Spleen (tissue), 11 donors: ENCODE results near the gene EFCAB9. TPM values are rescaled to one million over a fixed set of nuclear protein-coding genes. Genes with fewer than 3 reads are reported as not detected.

Experiments
- DNase-seq: peaks from one replicate; pipeline ENCODE4 v3.0.0-alpha.2; 2020
- H3K27ac ChIP-seq, 8 donors: fragments of 200-600 bp; sonication (generic) in 7 of 8; 1 replicate in 4 of 8; 2 replicates in 4 of 8; pipeline versions ENCODE4 v1.5.0 to v1.8.0; 2016 to 2021; ENCODE audit warnings: inconsistent platforms in 4 of 8, mild to moderate bottlenecking in 4 of 8, moderate library complexity in 1 of 8
- H3K27me3 ChIP-seq, 7 donors: fragments of 200-600 bp; sonication (generic) in 6 of 7; replicated peaks in 1 of 7; 1 replicate in 4 of 7; 2 replicates in 3 of 7; pipeline versions ENCODE4 v1.5.0 to v1.8.0; 2016 to 2021; ENCODE audit warnings: inconsistent platforms in 3 of 7, mild to moderate bottlenecking in 1 of 7
- H3K36me3 ChIP-seq, 6 donors: fragments of 200-600 bp; sonication (generic) in 5 of 6; 1 replicate in 4 of 6; 2 replicates in 2 of 6; pipeline versions ENCODE4 v1.5.0 to v1.8.0; 2016 to 2021; ENCODE audit warnings: inconsistent platforms in 2 of 6
- H3K4me1 ChIP-seq, 6 donors: fragments of 200-600 bp; sonication (generic) in 5 of 6; 1 replicate in 3 of 6; 2 replicates in 3 of 6; pipeline versions ENCODE4 v1.5.0 to v1.8.0; 2016 to 2021; ENCODE audit warnings: inconsistent platforms in 3 of 6
- H3K4me3 ChIP-seq, 8 donors: fragments of 200-600 bp; sonication (generic) in 7 of 8; 1 replicate in 4 of 8; 2 replicates in 4 of 8; pipeline versions ENCODE4 v1.5.0 to v1.8.0; 2016 to 2021; ENCODE audit warnings: inconsistent platforms in 4 of 8, mild to moderate bottlenecking in 4 of 8, moderate library complexity in 2 of 8
- H3K9me3 ChIP-seq, 8 donors: fragments of 200-600 bp; sonication (generic) in 7 of 8; 1 replicate in 4 of 8; 2 replicates in 4 of 8; pipeline versions ENCODE4 v1.5.0 to v1.8.0; 2016 to 2021; ENCODE audit warnings: inconsistent platforms in 4 of 8
- CTCF ChIP-seq, 11 experiments: fragments of 200-600 bp in 7 of 11; fragments of 450-650 bp in 4 of 11; sonication (generic) in 4 of 11; IDR thresholded peaks in 8 of 11; conservative IDR thresholded peaks in 3 of 11; 1 replicate in 7 of 11; 2 replicates in 4 of 11; pipeline versions ENCODE4 v1.4.0 to v1.8.0; 2016 to 2021; ENCODE audit warnings: antibody characterized with exemption in 11 of 11, inconsistent platforms in 4 of 11, mild to moderate bottlenecking in 1 of 11
- POLR2A ChIP-seq, 3 donors: fragments of 450-650 bp; IDR thresholded peaks; one replicate each; pipeline ENCODE4 v1.5.1; 2017; ENCODE audit warnings: antibody characterized with exemption in 3 of 3, mild to moderate bottlenecking in 1 of 3
- POLR2AphosphoS5 ChIP-seq, 3 donors: sonication (generic); formaldehyde crosslinking; IDR thresholded peaks; one replicate each; pipeline ENCODE4 v1.5.1; 2017; ENCODE audit warnings: antibody characterized with exemption in 3 of 3
- WGBS, 5 donors: extraction: QIAGEN DNeasy Blood & Tissue Kit in 3 of 5; methylation state at CpG; one replicate each; pipeline versions ENCODE4 v1.1.5 to v1.1.7; 2013 to 2018; 5-methylcytosine and 5-hydroxymethylcytosine counted together
- intact Hi-C: fragments of 100-400 bp; cut with DNase I; formaldehyde crosslinking; loops from one replicate; pipeline ENCODE4 v1.15.0; 2023; ENCODE audit warnings: low total_unique reads
- polyA plus RNA-seq, 3 donors: library from polyadenylated mRNA; stranded (reverse); fragments of 200-250 nt; gene quantifications; one replicate each; pipeline ENCODE4 v1.2.1, GENCODE V29; 2013
- total RNA-seq, 7 donors: library from RNA; depleted of rRNA in 3 of 7; stranded (reverse); fragments of >200 nt in 3 of 7; fragmentation: NEBNext Ultra II Directional in 4 of 7; extraction: Animal tissue kit (Norgen Biotek cat#: 25700) in 4 of 7; gene quantifications; one replicate each; pipeline versions ENCODE4 v1.1.0 to v1.2.1, GENCODE V29; 2016 to 2021
- donor health status: healthy with polysubstance abuse.
- donor health status: DM: no; HTN: no; CAD: no; lungs with moderate emphysema.
- donor health status: DM: no; HTN: no; CAD: no.
- donor health status: Bipolar disorder and iron deficiency.
- donor health status: healthy.
- donor health status: DM: no; HTN: no; CAD: no.
- donor health status: DM: yes; HTN: yes; CAD: no.

EFCAB9 gene
- total and polyA plus RNA-seq, 10 donors, result not detected

- intact Hi-C loops, result no loop called here
These were observed 19.2 kb downstream of the EFCAB9 start for GRCh38 chr5:172213126-172213525.

GRCh38 chr5:172216345-172216744, 22.4 kb downstream of the EFCAB9 start:
- intact Hi-C loops, result no loop called here
- WGBS, 5 donors, result 88 to 100% (median 94%) methylated on average over 3 of the region's 3 CpGs
- H3K9me3 ChIP-seq, result peaks cover 0 to 18% (median 14%) of the 10 kb centered on the region in 8 donors
- no peak for DNase-seq
- no peak overlapping the region for H3K4me3 ChIP-seq
- TF ChIP-seq POLR2AphosphoS5 (IDR thresholded peaks at IDR 0.05), result no peak
- no peak for TF ChIP-seq POLR2A (IDR thresholded peaks at IDR 0.05)
- TF ChIP-seq CTCF (IDR thresholded peaks at IDR 0.05 in 8 of 11, conservative IDR thresholded peaks at IDR 0.05 in 3 of 11), result no peak
- no peaks in the 10 kb centered on the region for H3K4me1 ChIP-seq
- H3K27ac ChIP-seq, result no peak overlapping the region
- H3K36me3 ChIP-seq, result peaks cover 0 to 70% (median 9%) of the 10 kb centered on the region in 6 donors
- H3K27me3 ChIP-seq, result no peaks in the 10 kb centered on the region

More at GRCh38 chr5:172213126-172213525, 19.2 kb downstream of the EFCAB9 start:
- DNase-seq, result no peak
- Histone ChIP-seq H3K4me3 (no peak overlapping the region), H3K27ac (no peak overlapping the region), H3K4me1 (peaks cover 0 to under 1% (median 0%) of the 10 kb centered on the region in 6 donors), H3K27me3 (no peaks in the 10 kb centered on the region), H3K9me3 (no peaks in the 10 kb centered on the region), H3K36me3 (peaks cover 0 to 57% (median 8%) of the 10 kb centered on the region in 6 donors)
- WGBS, 5 donors, result 83 to 95% (median 90%) methylated on average over 4 of the region's 4 CpGs
- TF ChIP-seq CTCF (IDR thresholded peaks at IDR 0.05 in 8 of 11, conservative IDR thresholded peaks at IDR 0.05 in 3 of 11) (no peak), POLR2A (IDR thresholded peaks at IDR 0.05) (no peak), POLR2AphosphoS5 (IDR thresholded peaks at IDR 0.05) (no peak)

GRCh38 chr5:172219296-172219695, 25.3 kb downstream of the EFCAB9 start:
- TF ChIP-seq POLR2AphosphoS5 (IDR thresholded peaks at IDR 0.05), result no peak
- TF ChIP-seq POLR2A (IDR thresholded peaks at IDR 0.05), result no peak
- TF ChIP-seq CTCF (IDR thresholded peaks at IDR 0.05 in 8 of 11, conservative IDR thresholded peaks at IDR 0.05 in 3 of 11), result no peak
- peaks cover 0 to 47% (median 1%) of the 10 kb centered on the region in 6 donors for H3K36me3 ChIP-seq
- H3K4me3 ChIP-seq, result no peak overlapping the region
- whole genome bisulfite sequencing, 5 donors, result 71 to 100% (median 95%) methylated on average over 2 of the region's 2 CpGs
- intact Hi-C loops, result no loop called here
- H3K9me3 ChIP-seq, result peaks cover 0 to 18% (median 14%) of the 10 kb centered on the region in 8 donors
- H3K27me3 ChIP-seq, result no peaks in the 10 kb centered on the region
- no peak for DNase-seq
- H3K4me1 ChIP-seq, result no peaks in the 10 kb centered on the region
- H3K27ac ChIP-seq, result no peak overlapping the region

- no peak for TF ChIP-seq POLR2A (IDR thresholded peaks at IDR 0.05)
- peaks cover 0 to 45% (median 1%) of the 10 kb centered on the region in 6 donors for H3K36me3 ChIP-seq
- 68 to 83% (median 82%) methylated on average over 10 of the region's 10 CpGs for WGBS, 5 donors
- no peaks in the 10 kb centered on the region for H3K27me3 ChIP-seq
- intact Hi-C loops, result no loop called here
- no peak overlapping the region for H3K4me3 ChIP-seq
- peaks cover 0 to 8% (median 5%) of the 10 kb centered on the region in 8 donors for H3K9me3 ChIP-seq
- DNase-seq, result no peak
- H3K4me1 ChIP-seq, result no peaks in the 10 kb centered on the region
- H3K27ac ChIP-seq, result no peak overlapping the region
These were observed 30.2 kb downstream of the EFCAB9 start for GRCh38 chr5:172223901-172224873.
